ENCODE data around the gene PLIN4.

Gene PLIN4

DNA sequence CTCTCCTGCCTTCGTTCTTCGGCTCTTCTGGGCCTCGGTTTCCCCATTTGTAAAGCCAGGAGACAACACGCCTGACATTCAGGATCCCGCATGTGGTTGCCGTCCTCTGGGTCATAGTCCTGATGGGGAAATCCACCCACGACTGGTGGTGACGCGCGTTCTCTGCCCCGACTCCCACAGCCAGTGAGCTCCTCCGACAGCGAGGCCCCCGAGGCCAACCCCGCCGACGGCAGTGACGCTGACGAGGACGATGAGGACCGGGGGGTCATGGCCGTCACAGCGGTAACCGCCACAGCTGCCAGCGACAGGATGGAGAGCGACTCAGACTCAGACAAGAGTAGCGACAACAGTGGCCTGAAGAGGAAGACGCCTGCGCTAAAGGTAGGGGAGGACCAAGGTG is 29.8 kb downstream of the PLIN4 start:
- FAIRE-seq = no peak

DNA sequence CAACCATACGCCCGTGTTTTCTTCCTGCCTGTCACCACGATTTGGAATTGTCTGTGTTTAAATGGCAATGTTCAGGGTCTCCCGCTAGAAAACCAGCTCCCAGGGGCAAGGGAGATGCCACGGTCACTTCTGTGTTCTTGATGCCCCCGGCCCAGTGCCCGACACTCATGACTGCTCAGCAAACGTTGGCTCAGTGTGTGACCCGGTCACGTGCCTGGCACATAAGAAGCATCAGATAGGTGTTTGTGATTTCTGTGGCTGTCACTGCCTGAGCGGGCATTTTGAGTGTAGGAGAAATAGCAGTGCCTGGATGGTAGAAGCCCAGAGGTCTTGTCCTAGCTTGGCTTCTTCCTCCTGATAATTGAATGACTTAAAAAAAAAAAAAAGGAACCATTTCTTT is 30.7 kb downstream of the PLIN4 start:
- no peak for FAIRE-seq

DNA sequence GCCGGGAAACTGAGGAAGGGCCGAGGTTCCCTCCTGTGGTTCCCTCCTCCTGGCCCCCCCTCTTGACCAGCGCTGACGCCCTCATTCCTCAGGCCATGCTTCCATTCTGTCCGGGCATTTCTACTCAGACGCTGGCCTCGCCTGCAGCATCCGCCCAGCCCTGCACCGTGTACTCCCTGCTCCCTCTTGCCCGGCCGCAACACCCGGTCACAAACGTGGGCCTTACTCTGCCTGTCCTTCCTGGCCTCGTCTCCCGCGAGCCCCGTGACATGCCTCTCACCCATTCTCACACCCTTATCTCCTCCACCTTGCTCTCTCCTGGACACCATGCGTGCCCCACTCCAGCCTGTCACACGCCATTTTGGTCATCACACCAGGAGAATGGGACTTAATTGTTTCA is 34.9 kb downstream of the PLIN4 start:
- no peak for FAIRE-seq

DNA sequence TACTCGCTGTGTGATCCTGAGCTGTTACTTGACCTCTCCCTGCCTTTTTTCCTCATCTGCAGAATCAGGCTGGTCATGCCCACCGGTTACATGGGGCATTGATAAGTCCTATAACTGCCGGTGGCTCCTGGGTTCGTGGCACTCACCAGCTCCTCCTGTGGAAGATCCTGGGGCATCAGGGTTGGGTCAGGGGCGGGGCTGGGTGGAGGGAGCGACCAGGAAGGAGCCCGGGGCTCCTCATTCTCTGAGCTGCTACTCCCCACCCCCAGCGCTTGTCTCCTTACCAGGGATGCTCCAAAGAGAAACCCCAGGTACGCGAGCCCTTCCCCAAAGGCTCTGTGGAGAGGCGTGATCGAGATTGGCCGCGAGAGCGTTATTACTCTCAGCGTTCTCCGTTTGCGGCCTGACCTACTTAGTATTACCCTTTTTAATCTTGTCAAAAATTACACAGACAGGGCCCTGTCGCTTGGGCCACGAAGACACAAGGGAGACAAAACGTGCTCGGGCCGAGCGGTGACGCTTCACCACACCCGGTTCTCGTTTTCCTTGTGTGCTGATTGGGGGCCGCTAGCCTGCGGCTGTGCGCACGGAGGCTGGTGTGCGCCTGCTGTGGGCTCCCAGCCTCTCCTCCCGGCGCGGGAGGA is 35.4 kb downstream of the PLIN4 start:
- FAIRE-seq = no peak

DNA sequence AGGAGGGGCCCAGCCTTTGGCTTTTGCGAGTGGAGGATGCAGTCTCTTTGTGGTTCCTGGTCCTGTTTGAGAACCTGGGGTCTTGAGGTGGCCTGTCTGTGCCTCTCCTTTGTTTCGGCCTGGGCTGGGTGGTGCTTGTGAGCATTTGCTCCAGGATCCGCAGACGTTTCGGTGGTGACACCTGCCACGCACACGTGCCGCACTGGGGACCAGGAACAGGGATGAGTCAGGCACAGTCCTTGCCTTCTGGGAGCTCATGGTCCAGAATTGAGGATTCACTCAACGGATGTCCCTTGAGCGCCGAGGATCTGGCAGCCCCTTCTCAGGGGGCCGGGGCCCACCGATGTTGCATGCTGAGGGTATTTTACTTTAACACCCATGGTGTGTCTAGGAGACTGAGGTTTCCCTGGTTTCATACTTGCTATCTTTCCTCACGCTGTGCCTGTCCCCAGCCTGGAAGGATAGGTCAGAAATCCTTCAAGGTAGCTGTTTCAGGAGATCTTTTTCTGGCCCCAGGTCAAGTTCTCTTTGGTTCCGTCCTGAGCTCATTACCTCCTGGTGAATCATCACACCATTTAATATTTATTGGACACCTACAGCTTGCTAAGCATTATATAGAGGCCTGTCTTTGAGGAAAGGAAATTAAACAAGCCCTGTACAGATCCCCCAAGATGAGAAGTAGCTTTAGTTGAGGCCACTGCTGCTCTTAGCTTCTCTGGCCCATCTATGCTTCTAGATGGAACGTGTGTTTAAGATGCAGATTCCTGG is 41.1 kb downstream of the PLIN4 start:
- FAIRE-seq = no peak

DNA sequence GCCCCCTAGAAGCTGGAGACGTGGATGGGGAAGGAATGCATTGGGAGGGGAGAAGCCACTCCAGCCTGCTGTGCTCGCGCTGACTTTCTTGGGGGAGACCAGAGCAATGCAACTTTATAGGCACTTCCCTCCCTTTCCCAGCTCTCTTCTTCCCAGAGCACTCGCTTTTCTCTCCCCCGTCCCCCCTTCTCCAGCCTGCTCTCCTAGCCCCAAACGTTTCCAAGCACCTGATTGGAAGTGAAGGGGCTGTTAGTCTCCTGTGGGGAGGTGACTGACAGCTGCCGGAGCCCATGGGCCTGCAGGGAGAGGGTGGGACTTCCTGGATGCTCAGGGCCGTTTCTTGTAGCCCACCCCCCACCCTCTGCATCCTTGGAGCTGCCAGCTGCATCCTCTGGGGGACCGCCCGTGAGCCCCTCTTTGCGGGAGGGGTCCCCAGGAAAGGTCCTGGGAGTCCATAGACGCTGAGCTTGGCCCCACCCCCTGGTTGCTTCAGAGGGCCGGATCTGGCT is 43.7 kb downstream of the PLIN4 start:
- FAIRE-seq = no peak

DNA sequence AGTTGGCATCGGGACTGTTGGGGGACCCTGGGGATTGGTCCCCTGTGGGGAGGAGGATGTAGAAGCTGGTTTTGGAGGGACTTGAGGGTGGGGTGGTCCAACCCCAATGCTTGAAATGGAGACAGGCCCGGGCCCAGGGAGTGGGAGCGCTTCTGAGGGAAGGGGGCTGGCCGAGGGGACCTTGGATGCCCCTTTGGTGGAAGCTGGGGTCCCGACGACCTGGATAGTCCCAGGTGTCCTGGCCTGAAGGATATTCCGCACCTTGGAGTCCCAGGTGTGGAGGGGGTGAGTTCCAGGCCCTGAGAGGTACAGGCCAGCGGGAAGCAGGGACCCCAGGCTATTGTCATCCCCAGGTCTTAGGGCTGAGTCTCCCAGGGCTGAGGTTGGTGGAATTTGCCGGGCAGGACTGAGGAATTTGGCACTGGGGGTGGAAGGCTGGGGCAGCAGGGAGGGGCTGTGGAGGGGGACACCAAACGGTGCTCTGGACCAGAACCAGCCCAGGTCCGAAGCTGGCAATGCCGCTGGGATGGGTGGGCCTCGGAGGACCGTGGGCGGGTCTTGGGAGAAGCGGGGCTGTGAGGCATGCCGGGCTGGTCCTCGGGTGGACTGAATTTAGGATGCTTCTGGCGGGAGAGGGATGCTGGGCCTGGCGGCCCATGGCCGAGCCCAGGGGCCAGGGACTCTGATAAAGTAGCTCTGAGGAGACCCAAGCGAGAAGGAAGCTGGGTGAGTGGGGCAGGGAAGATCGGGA is 44.3 kb downstream of the PLIN4 start:
- FAIRE-seq = no peak

DNA sequence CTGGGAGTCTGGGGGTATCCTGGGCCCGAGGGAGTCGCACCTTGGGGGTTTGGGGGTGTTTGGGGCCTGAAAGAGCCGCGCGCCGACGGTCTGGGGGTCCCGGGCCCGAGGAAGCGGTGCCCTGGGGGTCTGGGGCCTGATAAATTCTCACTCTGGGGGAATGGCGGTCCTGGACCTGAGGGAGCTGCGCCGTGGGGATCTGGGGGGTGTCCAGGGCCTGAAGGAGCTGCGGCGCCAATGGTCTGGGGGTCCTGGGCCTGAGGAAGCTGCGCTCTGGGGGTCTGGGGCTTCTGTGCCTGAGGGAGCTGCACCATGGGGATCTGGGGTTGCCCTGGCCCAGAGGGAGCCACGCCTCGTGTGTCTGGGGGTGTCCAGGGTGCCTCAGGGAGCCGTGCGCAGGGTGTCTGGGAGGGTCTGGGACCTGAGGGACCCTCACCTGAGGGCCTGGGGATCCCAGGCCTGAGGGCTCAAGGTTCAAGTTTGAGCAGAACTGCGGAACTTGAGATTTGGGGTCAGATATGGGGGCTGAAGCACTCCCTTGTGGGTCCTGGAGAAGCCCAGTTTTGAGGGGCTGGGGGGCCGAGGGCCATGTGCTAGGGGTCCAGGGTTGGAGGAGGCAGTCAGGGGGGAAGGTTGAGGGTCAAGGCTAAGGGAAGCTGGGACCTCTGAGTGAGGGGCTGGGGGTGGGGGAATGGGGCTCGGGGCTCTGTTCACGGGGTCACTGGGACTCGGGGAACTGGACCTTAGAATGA is 45.1 kb downstream of the PLIN4 start:
- FAIRE-seq = no peak

DNA sequence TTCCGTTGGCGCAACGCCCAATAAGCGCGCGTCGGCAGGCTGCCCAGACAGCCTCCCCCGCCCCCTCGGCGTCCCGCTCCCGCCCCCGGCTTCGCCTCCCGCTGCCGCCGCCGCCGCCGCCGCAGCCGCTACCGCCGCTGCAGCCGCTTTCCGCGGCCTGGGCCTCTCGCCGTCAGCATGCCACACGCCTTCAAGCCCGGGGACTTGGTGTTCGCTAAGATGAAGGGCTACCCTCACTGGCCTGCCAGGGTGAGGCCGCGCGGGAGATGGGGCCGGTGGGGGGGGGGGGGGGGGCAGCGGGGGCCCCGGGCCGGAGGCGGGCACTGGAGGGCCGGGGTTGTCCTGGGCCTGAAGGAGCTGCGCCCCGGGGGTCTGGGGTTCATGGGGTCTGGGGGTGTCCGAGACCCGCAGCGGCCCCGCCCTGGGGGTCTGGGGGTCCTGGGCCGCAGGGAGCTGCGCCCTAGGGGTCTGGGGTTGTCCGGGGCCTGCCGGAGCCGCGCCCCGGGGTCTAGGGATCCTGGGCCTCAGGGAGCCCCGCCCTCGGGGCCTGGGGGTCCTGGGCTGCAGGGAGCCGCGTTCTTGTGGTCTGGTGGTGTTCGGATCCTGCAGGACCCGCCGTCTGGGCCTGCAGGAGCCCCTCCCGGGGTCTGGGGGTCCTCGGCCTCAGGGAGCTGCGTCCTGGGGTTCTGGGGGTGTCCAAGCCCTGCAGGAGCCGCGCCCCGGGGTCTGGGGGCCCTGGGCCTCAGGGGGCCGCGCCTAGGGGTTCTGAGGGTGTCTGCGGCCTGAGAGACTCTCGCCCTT is 45.9 kb downstream of the PLIN4 start, which contains the start of gene HDGFL2:
TSS of gene HDGFL2 (plus strand) at position 124 of the 801 bp plus-strand sequence. CDS start at position 178, 54 bp downstream.
- FAIRE-seq = no peak

DNA sequence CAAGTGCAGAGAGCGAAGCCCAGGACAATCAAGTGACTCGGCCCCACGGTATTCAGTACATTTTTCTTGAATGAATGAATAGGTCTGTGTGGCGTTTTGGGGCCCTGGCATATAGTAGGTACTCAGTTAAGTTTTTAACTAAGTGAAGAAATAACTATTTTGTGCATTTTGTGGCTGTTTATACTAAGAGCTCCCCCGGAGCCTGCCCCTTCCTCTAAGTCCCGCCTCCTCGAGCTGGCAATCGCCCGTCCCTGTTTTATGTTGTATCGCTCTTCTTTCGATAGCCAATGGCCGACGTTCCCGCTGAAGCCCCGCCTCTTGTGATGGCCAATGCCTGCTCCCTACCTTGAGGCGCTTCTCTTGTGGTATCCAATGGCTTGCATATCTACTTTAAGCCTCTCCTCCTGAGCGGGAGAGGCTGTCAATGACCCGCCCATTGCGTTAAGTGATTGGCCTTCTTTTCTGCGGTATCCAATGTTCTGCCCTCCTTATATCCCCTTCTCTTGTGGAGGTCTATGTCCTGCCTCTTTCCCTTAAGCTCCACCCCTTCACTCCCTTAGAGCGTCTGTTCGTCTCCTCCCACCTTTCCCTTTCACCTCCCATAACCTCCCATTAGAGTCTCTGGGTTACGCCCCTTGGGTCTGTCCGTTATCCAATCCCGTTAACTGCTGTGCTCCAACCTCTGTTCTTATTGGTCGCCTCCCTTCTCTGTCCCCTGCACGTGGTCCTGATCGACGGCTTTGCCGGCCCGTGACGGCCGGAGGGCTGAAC is 46.7 kb downstream of the PLIN4 start:
- FAIRE-seq = peak; percentile 99

DNA sequence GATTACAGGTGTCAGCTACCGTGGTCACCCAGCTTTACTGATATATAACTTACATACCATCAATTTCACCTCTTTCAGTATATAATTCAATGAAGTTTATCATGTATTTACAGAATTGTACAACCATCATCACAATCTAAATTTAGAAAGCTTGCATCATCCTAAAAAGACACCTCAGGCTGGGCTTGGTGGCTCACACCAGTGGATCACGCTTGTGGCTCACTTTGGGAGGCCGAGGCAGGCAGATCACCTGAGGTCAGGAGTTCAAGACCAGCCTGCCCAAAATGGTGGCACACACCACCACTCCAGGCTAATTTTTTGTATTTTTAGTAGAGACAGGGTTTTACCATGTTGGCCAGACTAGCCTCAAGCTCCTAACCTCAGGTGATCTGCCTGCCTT is 50.5 kb downstream of the PLIN4 start:
- no peak for FAIRE-seq

DNA sequence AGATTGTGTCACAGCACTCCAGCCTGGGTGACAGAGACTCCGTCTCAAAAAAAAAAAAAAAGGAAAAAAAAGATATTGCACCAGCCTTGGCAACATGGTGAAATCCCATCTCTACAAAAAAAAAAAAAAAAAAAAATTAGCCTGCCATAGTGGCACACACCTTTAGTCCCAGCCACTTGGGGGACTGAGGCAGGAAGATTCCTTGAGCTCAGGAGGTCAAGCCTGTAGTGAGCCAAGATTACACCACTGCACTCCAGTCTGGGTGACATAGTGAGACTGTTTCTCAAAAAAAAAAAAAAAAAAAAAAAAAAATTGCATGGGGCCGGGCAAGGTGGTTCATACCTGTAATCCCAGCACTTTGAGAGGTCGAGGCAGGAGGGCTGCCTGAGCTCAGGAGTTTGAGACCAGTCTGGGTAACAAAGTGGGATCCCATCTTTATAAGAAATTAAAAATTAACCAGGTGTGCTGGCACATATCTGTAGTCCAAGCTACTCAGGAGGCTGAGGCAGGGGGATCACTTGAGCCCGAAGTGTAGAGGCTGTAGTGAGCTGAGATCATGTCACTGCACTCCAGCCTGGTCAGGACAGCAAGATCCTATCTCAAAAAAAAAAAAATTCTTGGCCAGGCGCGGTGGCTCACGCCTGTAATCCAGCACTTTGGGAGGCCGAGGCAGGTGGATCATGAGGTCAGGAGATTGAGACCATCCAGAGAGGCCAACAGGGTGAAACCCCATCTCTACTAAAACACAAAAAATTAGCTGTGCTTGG is 53.3 kb downstream of the PLIN4 start:
- no peak for FAIRE-seq

DNA sequence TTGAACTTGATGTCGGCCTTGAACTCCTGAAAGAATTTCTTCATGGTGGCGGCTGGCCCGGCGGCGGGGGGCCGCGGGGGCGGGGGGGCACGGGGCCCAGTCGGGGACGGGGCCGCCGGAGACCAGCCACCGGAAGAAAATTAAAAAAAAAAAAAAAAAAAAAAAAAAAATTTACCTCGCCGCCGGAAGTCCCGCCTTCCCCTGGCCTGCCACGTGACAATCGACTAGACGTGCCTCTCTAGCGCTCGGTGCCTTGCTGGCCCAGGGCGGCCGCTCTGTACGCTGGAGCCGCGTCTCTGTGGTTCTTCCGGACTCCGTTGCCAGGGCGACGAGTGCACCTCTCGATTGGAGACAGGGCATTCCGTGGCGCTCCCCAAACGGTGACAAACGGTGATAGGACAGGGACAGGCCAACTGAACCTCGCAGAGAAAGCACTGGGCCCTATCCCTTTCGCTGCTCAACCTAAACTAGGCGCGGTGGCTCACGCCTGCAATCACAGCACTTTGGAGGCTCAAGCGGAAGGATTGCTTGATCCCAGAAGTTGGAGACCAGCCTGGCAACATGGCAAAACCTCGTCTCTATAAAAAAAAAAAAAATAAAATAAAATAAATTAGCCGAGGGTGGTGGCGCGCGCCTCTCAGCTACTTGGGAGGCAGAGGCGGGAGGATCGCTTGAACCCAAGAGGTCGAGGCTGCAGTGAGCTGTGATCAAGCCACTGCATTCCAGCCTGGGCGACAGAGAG is 60.5 kb downstream of the PLIN4 start, which contains the start of gene UBXN6:
TSS of gene UBXN6 (minus strand) at position 141 of the 742 bp plus-strand sequence. CDS start at position 44, 97 bp downstream.
- no peak for FAIRE-seq

DNA sequence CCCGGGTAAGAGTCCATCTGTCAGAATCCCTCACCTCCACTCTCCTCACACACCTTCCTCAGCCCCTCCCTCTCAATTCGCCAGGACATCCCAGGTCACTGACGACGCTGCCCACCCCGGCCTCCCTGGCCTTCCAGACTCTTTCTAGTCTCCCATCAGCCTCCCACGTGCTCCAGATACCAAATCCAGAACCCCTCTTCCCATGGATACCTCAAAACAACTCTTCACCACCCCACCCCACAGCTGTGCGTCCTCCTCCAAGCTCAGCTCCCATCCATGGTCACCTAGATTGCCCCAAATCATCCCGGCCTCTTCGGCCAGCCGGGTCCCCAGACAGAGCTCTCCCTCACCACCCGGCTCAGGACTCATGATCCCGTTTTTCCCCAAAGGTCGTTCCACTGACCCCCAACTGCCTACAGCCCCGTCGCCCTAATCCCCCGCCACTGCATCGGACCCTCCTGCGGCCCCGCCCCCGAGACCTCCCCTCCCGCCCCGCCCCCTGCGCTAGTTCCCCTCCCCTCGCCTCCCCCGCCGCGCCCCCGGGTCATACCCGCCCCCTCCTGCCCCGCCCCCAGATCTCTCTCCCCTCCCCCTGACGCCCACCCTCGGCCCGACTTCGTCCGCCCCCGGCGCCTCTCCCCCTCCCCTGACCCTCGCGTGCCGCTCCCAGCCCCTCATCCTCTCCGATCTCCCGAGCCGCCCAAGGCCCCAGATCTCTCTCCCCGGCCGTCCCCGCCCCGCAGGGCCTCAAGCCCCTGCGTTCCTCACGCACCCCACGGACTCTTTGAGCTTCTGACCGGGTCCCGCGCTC is 61.2 kb downstream of the PLIN4 start:
- no peak for FAIRE-seq

DNA sequence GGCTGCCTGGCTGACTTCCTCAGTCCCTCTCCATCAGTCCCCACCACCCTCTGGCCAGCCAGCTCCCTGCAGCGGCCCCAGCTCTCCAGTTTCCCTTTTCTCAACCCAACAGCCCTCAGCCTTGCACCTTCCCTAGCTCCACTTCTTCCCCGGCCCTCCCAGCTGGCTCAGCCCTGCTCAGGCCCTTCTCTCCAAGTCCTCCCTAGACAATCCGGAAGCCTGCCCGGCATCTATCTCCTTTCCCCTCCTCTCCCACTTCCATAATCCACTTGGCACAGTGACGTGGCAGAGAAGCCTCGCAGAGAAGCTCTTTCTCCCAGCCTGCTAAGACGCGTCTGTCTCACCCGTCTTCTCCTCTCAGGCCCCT is 61.8 kb downstream of the PLIN4 start:
- FAIRE-seq = no peak

DNA sequence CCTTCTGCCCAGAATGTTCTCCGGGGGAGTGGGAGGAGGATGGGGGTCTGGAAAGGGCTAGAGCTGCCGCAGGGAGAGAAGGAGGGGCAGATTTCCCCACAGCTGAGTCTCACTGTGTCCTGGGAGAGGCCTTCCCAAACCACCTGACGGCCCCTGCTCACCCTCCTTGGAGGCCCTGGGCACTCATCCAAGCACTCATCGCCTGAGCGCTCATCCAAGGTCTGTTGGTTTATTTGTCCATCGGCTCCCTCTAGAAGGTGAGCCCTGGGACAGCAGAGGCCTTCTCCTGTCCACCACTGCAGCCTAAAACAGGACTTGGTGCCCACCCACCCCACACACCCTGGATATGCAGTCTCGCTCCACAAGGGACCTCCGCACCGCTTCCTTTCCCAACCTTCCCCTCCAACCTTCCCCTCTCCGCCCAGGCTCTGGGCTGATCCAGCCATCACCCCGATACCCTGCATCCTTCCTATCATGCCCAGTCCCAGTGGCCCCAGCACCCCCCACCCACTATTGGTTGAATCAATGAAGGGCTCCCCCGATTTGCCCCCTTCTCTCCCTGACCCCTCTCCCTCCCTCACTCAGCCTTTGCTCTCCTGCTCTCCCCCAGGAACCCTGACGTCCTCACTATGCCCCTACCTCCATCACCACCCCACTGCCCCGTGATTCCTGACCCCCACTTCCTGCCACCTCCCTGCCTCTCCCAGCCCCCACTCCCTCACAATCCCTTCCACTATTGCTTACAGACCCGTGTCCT is 62.4 kb downstream of the PLIN4 start:
- FAIRE-seq = no peak

Data from colon (tissue), 2 donors.